Fibroblast of villous mesenchyme (primary cell): ENCODE data around the gene IL36B. TPM values are rescaled to one million over a fixed set of nuclear protein-coding genes. Genes with fewer than 3 reads are reported as not detected.

Experiments used
- DNase-seq: peaks from one replicate; pipeline ENCODE4 v3.0.0-alpha.2; 2010; ENCODE audit warnings: low read depth
- H3K4me3 ChIP-seq: 2 replicates; pipeline ENCODE4 v1.5.1; 2011; ENCODE audit warnings: low read depth, mild to moderate bottlenecking, low read length
- total RNA-seq: library from RNA; depleted of rRNA; stranded (reverse); fragments of >200 nt; gene quantifications from 2 replicates; pipeline ENCODE4 v1.2.3, GENCODE V29; 2012
- TF ChIP-seq, protein P1 (sequence below): IDR thresholded peaks from 2 replicates; pipeline ENCODE4 v1.5.1; 2012; ENCODE audit warnings: low read depth, mild to moderate bottlenecking, low read length; ENCODE audit not compliant: insufficient read depth

Gene IL36B
- total RNA-seq, 1 donor, result not detected

DNA sequence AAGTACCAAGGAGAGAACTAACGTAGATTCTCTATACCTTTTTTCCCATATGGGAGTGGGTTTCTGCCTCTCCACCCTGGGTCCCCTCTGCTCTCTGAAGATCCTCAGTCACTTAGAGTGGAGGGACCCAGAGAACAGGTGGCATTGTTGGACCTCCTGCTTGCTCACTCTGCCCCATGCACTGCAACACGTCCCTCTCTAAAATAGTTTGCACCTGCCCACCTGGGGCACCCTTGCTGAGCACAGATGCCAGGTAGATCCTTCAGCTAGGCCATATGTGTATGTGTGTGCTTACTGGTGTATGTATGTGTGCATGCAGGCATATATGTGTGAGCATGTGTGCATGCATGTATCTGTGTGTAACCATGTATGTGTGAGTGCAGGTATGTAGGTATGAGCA, 8.6 kb upstream of the IL36B start:
- no peak overlapping the region for H3K4me3 ChIP-seq
- DNase-seq, result no peak
- TF ChIP-seq, protein P1, sequence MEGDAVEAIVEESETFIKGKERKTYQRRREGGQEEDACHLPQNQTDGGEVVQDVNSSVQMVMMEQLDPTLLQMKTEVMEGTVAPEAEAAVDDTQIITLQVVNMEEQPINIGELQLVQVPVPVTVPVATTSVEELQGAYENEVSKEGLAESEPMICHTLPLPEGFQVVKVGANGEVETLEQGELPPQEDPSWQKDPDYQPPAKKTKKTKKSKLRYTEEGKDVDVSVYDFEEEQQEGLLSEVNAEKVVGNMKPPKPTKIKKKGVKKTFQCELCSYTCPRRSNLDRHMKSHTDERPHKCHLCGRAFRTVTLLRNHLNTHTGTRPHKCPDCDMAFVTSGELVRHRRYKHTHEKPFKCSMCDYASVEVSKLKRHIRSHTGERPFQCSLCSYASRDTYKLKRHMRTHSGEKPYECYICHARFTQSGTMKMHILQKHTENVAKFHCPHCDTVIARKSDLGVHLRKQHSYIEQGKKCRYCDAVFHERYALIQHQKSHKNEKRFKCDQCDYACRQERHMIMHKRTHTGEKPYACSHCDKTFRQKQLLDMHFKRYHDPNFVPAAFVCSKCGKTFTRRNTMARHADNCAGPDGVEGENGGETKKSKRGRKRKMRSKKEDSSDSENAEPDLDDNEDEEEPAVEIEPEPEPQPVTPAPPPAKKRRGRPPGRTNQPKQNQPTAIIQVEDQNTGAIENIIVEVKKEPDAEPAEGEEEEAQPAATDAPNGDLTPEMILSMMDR, result no peak

DNA sequence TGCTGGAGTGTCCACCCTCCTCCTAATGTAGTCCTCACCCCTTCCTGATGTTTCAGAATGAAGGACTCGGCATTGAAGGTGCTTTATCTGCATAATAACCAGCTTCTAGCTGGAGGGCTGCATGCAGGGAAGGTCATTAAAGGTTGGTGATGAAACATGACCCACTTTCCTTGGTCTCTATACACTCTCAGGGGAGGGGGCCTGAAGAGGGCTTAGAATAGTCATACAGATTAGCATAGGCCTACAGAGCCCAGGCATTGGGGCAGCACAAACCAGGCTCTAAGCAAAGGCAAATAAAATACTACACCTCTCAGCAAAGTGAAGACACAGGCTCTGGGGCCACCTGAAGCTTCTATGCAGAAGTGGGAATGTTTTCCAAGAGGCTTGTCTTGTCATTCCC, 8.1 kb upstream of the IL36B start:
- no peak overlapping the region for H3K4me3 ChIP-seq
- no peak for DNase-seq
- TF ChIP-seq, protein P1, result no peak

DNA sequence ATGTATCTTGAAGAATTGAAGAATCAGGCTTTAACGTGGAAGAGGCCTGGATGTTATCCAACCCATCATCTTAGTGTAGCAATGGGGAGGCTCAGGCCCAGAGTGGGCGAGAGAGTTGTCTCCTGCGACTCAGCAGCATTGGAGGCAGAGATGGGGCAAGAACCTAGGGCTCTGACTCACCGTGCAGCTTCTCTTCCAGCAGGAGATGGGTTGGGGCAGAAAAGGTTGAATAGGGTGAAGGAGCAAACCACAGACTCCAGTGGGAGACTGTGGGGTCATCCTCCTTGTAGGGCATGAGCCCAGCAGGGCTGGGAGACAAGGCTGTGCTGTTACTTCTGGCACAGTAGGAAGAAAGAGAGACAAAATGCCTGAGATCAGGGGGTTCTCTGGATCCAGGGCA, 7.7 kb upstream of the IL36B start:
- H3K4me3 ChIP-seq, result no peak overlapping the region
- TF ChIP-seq, protein P1, result no peak
- DNase-seq, result no peak

DNA sequence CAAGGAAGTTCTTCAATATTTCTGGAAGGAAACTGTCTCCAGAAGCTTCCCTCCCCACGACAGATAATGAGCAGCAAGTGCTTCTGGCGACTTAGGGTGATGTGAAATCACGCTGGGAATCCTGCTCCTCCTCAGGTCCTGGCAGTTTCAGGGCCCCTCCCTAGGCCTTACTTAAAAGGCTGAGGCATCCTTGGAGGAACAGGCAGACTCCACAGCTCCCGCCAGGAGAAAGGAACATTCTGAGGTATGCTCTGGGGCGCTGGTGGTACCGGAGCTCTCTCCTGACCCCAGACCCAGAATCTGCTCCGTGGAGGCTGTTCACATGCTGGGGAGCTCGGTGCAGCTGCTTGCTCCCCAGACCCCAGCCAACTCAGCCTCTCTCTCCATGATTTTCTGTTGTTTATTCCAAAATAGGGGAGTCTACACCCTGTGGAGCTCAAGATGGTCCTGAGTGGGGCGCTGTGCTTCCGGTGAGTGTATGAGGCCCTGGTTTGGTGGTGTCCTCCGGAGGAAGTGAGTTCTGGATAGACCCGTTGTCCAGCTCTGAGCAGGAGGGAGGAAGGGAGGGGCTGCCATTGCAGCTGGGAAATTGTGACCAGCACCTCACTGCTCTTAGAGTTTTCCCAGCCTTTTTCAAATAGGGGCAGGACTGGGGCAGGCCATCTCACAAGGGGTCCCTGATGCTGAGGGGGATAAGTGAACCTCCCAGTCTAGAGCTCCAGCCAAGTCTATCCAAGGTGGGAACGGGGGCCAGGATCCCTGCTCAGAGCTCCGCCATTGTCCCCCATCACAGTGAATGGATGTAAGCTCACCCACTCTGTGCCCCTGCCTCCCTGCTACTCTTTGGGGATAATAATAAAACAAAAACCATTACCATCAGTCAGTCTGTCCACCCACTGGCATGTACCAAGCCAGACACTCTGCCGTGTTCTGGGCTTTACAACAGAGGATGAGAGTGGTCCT, 6.6 kb upstream of the IL36B start, which contains the start of gene IL36RN:
TSS of gene IL36RN (plus strand) at position 201 of the 963 bp plus-strand sequence. CDS start at position 442, 241 bp downstream.
- TF ChIP-seq, protein P1, result no peak
- no peak within 1 kb of the TSS for H3K4me3 ChIP-seq
- no peak for DNase-seq

DNA sequence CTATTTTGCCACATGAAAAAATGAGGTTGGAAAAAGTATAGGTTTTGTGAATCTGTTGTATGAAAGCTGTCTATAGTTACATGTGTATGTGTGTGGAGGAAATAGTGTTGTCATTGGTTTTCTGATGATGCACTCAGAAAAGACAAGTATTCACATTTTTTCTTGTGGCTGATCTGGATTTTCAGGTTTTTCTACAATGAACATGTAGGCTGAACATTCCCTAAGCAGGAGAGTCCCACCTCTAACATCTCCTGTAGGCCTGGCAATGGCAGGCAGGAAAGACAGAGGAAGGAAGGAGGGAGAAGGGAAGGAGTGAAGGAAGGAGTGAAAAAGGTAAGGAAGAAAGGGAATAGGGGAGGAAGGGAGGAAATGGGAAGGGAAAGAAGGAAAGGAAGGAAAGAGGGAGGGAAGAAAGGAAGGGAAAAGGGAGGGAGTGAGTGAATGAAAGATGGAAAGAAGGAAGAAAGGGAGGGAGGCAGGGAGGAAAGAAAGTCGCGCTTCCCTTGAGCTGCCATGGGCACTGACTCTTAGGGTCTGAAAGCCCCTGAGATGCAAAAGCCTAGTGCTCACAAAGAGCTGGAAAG, 5.8 kb upstream of the IL36B start:
- H3K4me3 ChIP-seq, result no peak overlapping the region
- TF ChIP-seq, protein P1, result no peak
- no peak for DNase-seq

DNA sequence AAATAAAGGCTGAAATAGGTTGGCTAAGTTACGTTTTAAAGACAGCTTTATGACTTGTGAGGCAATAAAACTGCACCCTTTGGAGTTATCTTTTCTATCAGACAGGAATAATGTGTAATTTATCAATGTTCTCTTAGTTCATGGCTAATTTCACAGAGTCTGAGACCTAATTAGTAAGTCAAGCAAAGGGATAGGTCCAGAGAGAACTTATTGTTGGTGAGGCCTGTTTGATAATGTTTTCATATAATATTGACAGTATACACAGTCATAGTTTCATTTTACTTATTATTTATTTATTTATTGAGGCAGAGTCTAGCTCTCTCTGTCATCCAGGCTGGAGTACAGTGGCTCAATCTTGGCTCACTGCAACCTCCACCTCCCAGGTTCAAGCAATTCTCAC, 4.5 kb upstream of the IL36B start:
- no peak for DNase-seq
- H3K4me3 ChIP-seq, result no peak overlapping the region
- TF ChIP-seq, protein P1, result no peak
